HCT116 (cell line): ENCODE measurements around the gene ACBD3.

Experiments
- CEBPB ChIP-seq: IDR thresholded peaks from 2 replicates; pipeline ENCODE4 v1.6.1; 2012; ENCODE audit warnings: low read depth
- EZH2 ChIP-seq: fragments of 200-600 bp; sonication (generic); IDR thresholded peaks from 2 replicates; pipeline ENCODE4 v1.6.1; 2017; ENCODE audit warnings: antibody characterized with exemption, mixed run types
- EZH2phosphoT487 ChIP-seq: fragments of 200-600 bp; IDR thresholded peaks from 2 replicates; pipeline ENCODE4 v1.6.1; 2018; ENCODE audit warnings: antibody characterized with exemption, borderline replicate concordance
- FOSL1 ChIP-seq: IDR thresholded peaks from 2 replicates; pipeline ENCODE4 v1.6.1; 2012; ENCODE audit warnings: low read depth
- POLR2A ChIP-seq: IDR thresholded peaks from 2 replicates; pipeline ENCODE4 v1.7.0; 2011; ENCODE audit warnings: borderline replicate concordance; ENCODE audit not compliant: insufficient read depth, insufficient read length; ENCODE audit errors: extremely low read depth
- SP1 ChIP-seq: IDR thresholded peaks from 2 replicates; pipeline ENCODE4 v1.6.1; 2012; ENCODE audit warnings: low read depth
- ZNF274 ChIP-seq: fragments of 200-500 bp; sonication (Bioruptor generic); IDR thresholded peaks from 2 replicates; pipeline ENCODE4 v1.6.1; 2014; ENCODE audit warnings: mild to moderate bottlenecking, low read depth, low read length, inconsistent platforms
- TF ChIP-seq, protein P1 (sequence below): IDR thresholded peaks from 2 replicates; pipeline ENCODE4 v1.6.1; 2012
- TF ChIP-seq, protein P2 (sequence below), 3 experiments: fragments of 200-600 bp in 1 of 3; sonication (generic) in 1 of 3; IDR thresholded peaks in 2 of 3; conservative IDR thresholded peaks in 1 of 3; 2 replicates each; pipeline ENCODE4 v1.5.1; 2012 to 2017; ENCODE audit warnings: low read depth in 2 of 3, low read length in 2 of 3, antibody characterized with exemption in 1 of 3, borderline replicate concordance in 1 of 3, control low read depth in 1 of 3, mild to moderate bottlenecking in 1 of 3, mixed read lengths in 1 of 3, mixed run types in 1 of 3, moderate library complexity in 1 of 3; ENCODE audit not compliant: insufficient read depth in 1 of 3
- TF ChIP-seq, protein P3 (sequence below): IDR thresholded peaks from 2 replicates; pipeline ENCODE4 v1.6.1; 2012

DNA sequence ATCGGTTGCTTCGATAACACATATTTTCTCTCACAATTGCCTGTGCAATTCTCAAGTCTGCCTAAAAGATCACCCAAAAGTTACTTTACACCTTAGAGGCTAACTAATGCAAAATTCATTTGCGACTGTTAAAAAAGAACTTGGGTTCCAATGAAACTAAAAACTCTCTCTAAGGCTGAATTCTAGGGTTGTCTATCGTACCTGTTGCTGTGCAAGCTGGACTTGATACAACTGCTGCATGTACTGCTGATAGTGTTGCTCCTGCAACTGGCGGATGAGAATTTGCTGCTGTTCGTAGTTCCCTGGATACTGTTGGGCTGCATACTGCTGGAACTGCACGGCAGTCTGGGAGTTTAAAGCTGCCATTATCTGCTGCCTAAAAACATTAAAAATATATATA, 27.6 kb downstream of the ACBD3 start:
- TF ChIP-seq POLR2A (no peak), EZH2 (no peak), EZH2phosphoT487 (no peak), CEBPB (no peak), SP1 (no peak), FOSL1 (no peak), ZNF274 (no peak)
- TF ChIP-seq, protein P1, sequence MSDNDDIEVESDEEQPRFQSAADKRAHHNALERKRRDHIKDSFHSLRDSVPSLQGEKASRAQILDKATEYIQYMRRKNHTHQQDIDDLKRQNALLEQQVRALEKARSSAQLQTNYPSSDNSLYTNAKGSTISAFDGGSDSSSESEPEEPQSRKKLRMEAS: no peak
- TF ChIP-seq, protein P2, sequence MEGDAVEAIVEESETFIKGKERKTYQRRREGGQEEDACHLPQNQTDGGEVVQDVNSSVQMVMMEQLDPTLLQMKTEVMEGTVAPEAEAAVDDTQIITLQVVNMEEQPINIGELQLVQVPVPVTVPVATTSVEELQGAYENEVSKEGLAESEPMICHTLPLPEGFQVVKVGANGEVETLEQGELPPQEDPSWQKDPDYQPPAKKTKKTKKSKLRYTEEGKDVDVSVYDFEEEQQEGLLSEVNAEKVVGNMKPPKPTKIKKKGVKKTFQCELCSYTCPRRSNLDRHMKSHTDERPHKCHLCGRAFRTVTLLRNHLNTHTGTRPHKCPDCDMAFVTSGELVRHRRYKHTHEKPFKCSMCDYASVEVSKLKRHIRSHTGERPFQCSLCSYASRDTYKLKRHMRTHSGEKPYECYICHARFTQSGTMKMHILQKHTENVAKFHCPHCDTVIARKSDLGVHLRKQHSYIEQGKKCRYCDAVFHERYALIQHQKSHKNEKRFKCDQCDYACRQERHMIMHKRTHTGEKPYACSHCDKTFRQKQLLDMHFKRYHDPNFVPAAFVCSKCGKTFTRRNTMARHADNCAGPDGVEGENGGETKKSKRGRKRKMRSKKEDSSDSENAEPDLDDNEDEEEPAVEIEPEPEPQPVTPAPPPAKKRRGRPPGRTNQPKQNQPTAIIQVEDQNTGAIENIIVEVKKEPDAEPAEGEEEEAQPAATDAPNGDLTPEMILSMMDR (IDR thresholded peaks at IDR 0.05 in 2 of 3, conservative IDR thresholded peaks at IDR 0.05 in 1 of 3; ENCODE audit: borderline replicate concordance in 1 of 3, insufficient read depth in 1 of 3, low read depth in 2 of 3, low read length in 2 of 3): no peak
- TF ChIP-seq, protein P3, sequence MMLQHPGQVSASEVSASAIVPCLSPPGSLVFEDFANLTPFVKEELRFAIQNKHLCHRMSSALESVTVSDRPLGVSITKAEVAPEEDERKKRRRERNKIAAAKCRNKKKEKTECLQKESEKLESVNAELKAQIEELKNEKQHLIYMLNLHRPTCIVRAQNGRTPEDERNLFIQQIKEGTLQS: no peak
